Cardiac fibroblast (primary cell): Measurements from ENCODE around the gene ATG10.
"Not testable (repeated sequence)": the region's sequence is repeated elsewhere in the genome, so short reads cannot be mapped to it uniquely, and the experiment has no call there.

ENCODE experiments used
- DNase-seq, 2 donors: peaks; one replicate each; pipeline versions ENCODE4 v3.0.0 to v3.0.0-alpha.2; 2010; ENCODE audit warnings: low read depth in 2 of 2
- H3K4me3 ChIP-seq, 2 donors: replicated peaks in 1 of 2; 1 replicate in 1 of 2; 2 replicates in 1 of 2; pipeline ENCODE4 v1.5.1; 2011; ENCODE audit warnings: low read depth in 2 of 2, low read length in 2 of 2, mild to moderate bottlenecking in 2 of 2, moderate library complexity in 1 of 2
- CTCF ChIP-seq: IDR thresholded peaks from one replicate; pipeline ENCODE4 v1.5.1; 2011; ENCODE audit warnings: low read depth, mild to moderate bottlenecking, low read length, inconsistent platforms

The ATG10 gene

DNA sequence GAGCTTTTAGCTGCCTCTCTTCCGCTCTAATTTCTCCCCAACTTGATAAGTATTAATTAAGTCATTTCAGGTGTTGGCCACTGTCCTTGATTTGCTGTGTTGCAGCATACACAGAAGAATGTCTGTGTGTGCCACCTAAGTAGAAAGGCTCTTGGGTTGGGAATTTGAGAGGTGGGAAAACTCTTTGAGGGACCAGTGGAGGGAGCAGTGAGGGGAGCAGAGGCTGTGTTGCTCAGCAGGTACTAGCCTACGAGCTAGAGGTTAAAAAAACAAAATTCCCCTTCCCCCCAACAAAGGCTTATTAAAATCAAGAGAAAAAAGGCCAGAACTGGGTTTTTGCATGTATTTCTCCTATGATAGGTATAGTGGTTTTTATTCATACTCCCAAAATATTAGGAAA, 285.4 kb downstream of the ATG10 start:
- no peak for TF ChIP-seq CTCF
- no peak overlapping the region for H3K4me3 ChIP-seq
- DNase-seq: no peak

DNA sequence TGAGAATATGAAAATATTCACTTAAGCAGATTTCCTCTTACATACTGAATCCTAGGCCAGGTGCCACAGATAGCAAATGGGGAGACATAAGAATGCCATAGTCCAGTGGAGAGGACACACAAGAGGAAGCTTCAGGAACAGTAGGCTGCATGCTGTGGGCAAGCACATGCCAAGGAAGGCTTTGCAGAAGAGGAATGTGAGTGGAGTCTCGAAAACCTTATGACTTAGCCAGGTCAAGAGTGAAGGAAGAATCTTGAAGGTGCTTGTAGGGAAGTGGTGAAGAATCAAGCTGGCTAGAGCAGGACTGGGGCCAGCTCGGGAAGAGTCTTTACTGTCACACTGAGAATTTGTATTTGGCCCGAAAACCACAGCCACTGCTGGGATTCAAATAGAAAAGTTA, 285.9 kb downstream of the ATG10 start:
- H3K4me3 ChIP-seq: no peak overlapping the region
- no peak for TF ChIP-seq CTCF
- DNase-seq: no peak

DNA sequence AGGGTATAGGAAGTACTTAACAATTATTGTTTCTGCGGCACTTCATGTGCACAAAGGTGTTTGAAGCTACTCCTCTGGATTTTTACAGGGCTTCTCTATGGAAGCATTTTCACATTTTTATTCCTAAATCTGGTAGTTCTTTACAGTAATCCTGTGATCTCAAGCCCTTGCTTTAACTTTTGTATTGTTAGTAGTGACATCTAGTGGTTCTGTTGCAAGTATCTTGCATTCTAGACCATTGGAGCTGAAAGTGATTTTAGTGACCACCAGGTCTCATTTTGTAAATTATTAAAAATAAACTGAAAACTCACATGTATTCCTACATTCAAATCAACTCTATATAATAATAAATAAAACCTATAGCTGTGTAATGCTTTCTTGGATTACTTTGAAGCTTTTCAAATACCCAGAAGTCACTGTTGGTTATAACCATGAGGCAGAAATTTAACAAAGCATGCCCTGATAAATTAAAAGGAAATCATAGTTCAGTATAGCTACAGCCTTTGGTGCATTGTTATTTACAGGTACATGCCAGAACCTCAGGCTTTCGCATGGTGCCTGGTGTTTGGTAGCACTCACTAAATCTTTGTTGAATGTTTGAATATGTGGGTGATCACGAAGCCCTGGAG, 287.5 kb downstream of the ATG10 start:
- H3K4me3 ChIP-seq: no peak overlapping the region
- peak; percentile 44 for TF ChIP-seq CTCF
- DNase-seq: peak; percentile 51 to 55

DNA sequence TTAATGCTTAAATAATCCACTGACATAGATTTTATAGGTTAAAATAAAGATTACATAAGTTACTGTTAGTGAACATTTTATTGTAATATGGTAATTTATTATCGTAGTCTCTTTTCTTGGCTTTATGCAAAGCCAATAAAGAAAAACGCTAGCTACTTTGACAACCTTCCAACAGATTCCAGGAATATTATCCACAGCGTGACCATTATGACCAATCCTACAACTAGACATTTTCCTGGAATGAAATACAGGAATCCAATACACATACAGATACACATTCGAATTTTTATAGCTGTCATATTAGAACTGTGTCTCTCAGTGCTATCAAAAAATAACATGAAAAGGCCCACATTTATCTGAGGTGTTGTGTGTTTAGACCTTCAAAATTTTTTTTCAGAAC, 293.2 kb downstream of the ATG10 start:
- no peak overlapping the region for H3K4me3 ChIP-seq
- DNase-seq: peak in 1 of 2 donors; percentile 62
- TF ChIP-seq CTCF: no peak

GRCh38 chr5:82267297-82267933, 295.6 kb downstream of the ATG10 start:
- H3K4me3 ChIP-seq, DNase-seq: not testable (repeated sequence)

DNA sequence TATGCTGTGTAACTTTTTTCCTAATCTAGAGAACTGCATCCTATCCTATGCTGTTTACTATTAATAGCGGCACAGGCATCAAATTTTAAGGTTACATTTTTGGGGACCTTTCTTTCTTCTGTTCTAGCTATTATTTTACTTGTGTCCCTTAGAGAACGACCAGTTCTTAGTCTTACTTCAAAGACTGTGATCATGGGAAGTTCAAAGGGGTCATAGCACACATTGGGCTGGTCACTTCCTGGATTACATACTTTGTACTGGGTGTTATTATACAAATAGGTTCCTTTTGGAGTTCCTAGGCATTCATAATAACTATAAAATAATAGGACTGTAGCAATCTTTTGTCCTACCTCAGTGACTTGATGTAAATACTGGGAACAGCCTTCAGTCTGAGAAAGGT, 297.5 kb downstream of the ATG10 start:
- not testable (repeated sequence) for DNase-seq, H3K4me3 ChIP-seq

GRCh38 chr5:82272571-82273356, 300.9 kb downstream of the ATG10 start:
- not testable (repeated sequence) for H3K4me3 ChIP-seq, DNase-seq

DNA sequence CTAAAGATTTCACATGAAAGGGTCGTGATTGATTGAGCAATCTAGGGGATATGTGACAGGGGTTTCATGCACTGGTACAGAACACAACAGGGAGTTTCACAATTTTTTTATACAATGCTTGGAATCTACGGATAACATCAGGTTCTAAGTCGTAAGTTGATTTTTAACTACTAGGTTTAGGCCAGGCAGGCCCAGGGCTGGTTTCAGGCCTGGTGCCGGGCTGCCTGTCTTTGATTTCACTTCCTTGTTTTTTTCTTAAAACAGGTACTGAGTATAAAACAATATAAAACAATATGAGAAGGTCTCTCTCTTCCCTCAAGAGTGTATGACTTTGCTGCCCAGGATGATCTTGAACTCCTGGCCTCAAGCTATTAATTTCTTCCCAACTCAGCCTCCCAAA, 301.6 kb downstream of the ATG10 start:
- not testable (repeated sequence) for H3K4me3 ChIP-seq, DNase-seq
